Adrenal gland (tissue), 12 donors: Measurements from ENCODE around the gene CD247. TPM values are rescaled to one million over a fixed set of nuclear protein-coding genes. Genes with fewer than 3 reads are reported as not detected.
A peak's percentile ranks its signal among the peaks of the same experiment; 100 is the strongest.

Experiments used
- DNase-seq, 7 donors: peaks; one replicate each; pipeline ENCODE4 v3.0.0-alpha.2; 2019 to 2020
- H3K27ac ChIP-seq, 5 donors: fragments of 200-600 bp; sonication (generic) in 4 of 5; 1 replicate in 3 of 5; 2 replicates in 2 of 5; pipeline versions ENCODE4 v1.5.1 to v1.8.0; 2016 to 2020; ENCODE audit warnings: mild to moderate bottlenecking in 1 of 5
- H3K27me3 ChIP-seq: fragments of 200-600 bp; 2 replicates; pipeline ENCODE4 v1.8.0; 2021
- H3K36me3 ChIP-seq, 2 donors: fragments of 200-600 bp; replicated peaks in 1 of 2; 1 replicate in 1 of 2; 2 replicates in 1 of 2; pipeline versions ENCODE4 v1.5.1 to v1.8.0; 2018 to 2022
- H3K4me1 ChIP-seq, 2 donors: fragments of 200-600 bp; replicated peaks in 1 of 2; 1 replicate in 1 of 2; 2 replicates in 1 of 2; pipeline versions ENCODE4 v1.5.1 to v1.8.0; 2018 to 2021
- H3K4me3 ChIP-seq, 4 donors: fragments of 200-600 bp; sonication (generic) in 3 of 4; one replicate each; pipeline ENCODE4 v1.5.1; 2016 to 2018
- H3K9me3 ChIP-seq, 3 donors: fragments of 200-600 bp; sonication (generic) in 1 of 3; replicated peaks in 1 of 3; 1 replicate in 2 of 3; 2 replicates in 1 of 3; pipeline versions ENCODE4 v1.5.1 to v1.8.0; 2016 to 2021
- CTCF ChIP-seq, 6 experiments: fragments of 450-650 bp in 4 of 6; fragments of 200-600 bp in 2 of 6; sonication (generic) in 1 of 6; IDR thresholded peaks; 1 replicate in 5 of 6; 2 replicates in 1 of 6; pipeline versions ENCODE4 v1.5.1 to v1.8.0; 2016 to 2021; ENCODE audit warnings: antibody characterized with exemption in 6 of 6, mild to moderate bottlenecking in 2 of 6, moderate library complexity in 1 of 6
- POLR2A ChIP-seq, 2 donors: fragments of 450-650 bp; IDR thresholded peaks; one replicate each; pipeline ENCODE4 v1.6.1; 2017; ENCODE audit warnings: antibody characterized with exemption in 2 of 2, mild to moderate bottlenecking in 2 of 2, moderate library complexity in 1 of 2
- WGBS, 4 donors: extraction: QIAGEN DNeasy Blood & Tissue Kit in 2 of 4; methylation state at CpG; one replicate each; pipeline versions ENCODE4 v1.1.5 to v1.1.7; 2013 to 2017; 5-methylcytosine and 5-hydroxymethylcytosine counted together
- intact Hi-C, 2 donors: fragments of 100-400 bp; cut with DNase I; formaldehyde crosslinking; loops; one replicate each; pipeline versions ENCODE4 v1.14.1 to v1.15.0; 2022 to 2023
- polyA plus RNA-seq, 3 donors: library from polyadenylated mRNA; stranded (reverse); fragments of 200-250 nt in 2 of 3; fragments of 350-450 nt in 1 of 3; fragmentation: Illumina TruSeq in 1 of 3; extraction: RNeasy Lipid Tissue Mini Kit (QIAGEN cat#74804) in 1 of 3; gene quantifications; one replicate each; pipeline ENCODE4 v1.2.3, GENCODE V29; 2013 to 2014
- total RNA-seq, 9 donors: library from RNA; depleted of rRNA in 4 of 9; stranded (reverse); fragments of >200 nt in 4 of 9; fragments of 120-200 nt in 1 of 9; fragmentation: NEBNext Ultra II Directional in 1 of 9; extraction: Animal tissue kit (Norgen Biotek cat#: 25700) in 1 of 9; gene quantifications; one replicate each; pipeline versions ENCODE4 v1.1.0 to v1.2.4, GENCODE V29; 2013 to 2023
- donor health status: healthy with polysubstance abuse.
- donor health status: Bipolar disorder and iron deficiency.
- donor health status: DM: yes; HTN: yes; CAD: no.
- donor health status: DM: no; HTN: no; CAD: no.
- donor health status: DM: no; HTN: no; CAD: no.
- donor health status: DM: yes; HTN: yes; CAD: no.

CD247 gene
- total and polyA plus RNA-seq, 12 donors = 0.26 to 2.3 (median 1.2) TPM; not detected in 1

GRCh38 chr1:167428395-167428794 is 89.9 kb downstream of the CD247 start:
- TF ChIP-seq CTCF (IDR thresholded peaks at IDR 0.05) = no peak
- TF ChIP-seq POLR2A (IDR thresholded peaks at IDR 0.05) = no peak
- Histone ChIP-seq H3K27ac (peak overlapping the region in 1 of 5 donors; percentile 13), H3K4me3 (no peak overlapping the region), H3K27me3 (no peaks in the 10 kb centered on the region), H3K36me3 (no peaks in the 10 kb centered on the region), H3K9me3 (no peaks in the 10 kb centered on the region), H3K4me1 (peaks cover 9 to 21% of the 10 kb centered on the region in 2 donors)
- intact Hi-C loops = no loop called here
- DNase-seq = peak in 2 of 7 donors; percentile 39 to 42
- 48 to 63% (median 53%) methylated on average over 2 of the region's 2 CpGs for WGBS, 4 donors

DNA sequence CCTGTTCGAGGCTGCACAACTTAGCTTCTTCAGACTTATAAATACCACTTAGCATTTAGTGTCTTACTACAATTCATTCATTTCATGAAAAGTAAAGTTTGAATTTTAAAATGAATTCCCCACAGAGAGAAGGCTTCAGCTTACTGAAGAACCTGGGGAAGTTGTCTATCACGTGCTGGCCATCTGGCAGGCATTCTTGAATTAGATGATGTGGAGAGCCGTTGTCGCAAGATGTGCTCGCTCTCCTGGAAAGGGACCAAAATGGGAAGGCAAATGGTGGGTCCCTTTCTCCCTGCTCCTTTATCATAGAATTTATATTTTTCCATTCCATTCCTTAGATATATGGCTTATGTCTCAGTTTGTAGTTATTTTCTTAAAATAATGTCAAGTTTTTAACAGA is 90.5 kb downstream of the CD247 start:
- no peak overlapping the region for H3K27ac ChIP-seq
- WGBS, 4 donors = 78 to 90% (median 82%) methylated on average over 5 of the region's 5 CpGs
- intact Hi-C loops = no loop called here

GRCh38 chr1:167426716-167427115 is 91.6 kb downstream of the CD247 start:
- Histone ChIP-seq H3K4me3 (no peak overlapping the region), H3K27me3 (no peaks in the 10 kb centered on the region), H3K36me3 (no peaks in the 10 kb centered on the region), H3K27ac (no peak overlapping the region), H3K4me1 (peaks cover 9 to 21% of the 10 kb centered on the region in 2 donors), H3K9me3 (no peaks in the 10 kb centered on the region)
- 90 to 96% (median 94%) methylated on average over 4 of the region's 4 CpGs for WGBS, 4 donors
- no peak for DNase-seq
- TF ChIP-seq CTCF (IDR thresholded peaks at IDR 0.05) (no peak), POLR2A (IDR thresholded peaks at IDR 0.05) (no peak)
- intact Hi-C loops = no loop called here

More for the DNA sequence above, 90.5 kb downstream of the CD247 start:
- peaks cover 9 to 21% of the 10 kb centered on the region in 2 donors for H3K4me1 ChIP-seq
- no peaks in the 10 kb centered on the region for H3K27me3 ChIP-seq
- H3K4me3 ChIP-seq = no peak overlapping the region
- H3K36me3 ChIP-seq = no peaks in the 10 kb centered on the region
- DNase-seq = no peak
- H3K9me3 ChIP-seq = no peaks in the 10 kb centered on the region
- TF ChIP-seq CTCF (IDR thresholded peaks at IDR 0.05) = no peak
- TF ChIP-seq POLR2A (IDR thresholded peaks at IDR 0.05) = no peak

- H3K9me3 ChIP-seq = no peaks in the 10 kb centered on the region
- no peaks in the 10 kb centered on the region for H3K36me3 ChIP-seq
- DNase-seq = no peak
- no peak overlapping the region for H3K27ac ChIP-seq
- no peak for TF ChIP-seq CTCF (IDR thresholded peaks at IDR 0.05)
- TF ChIP-seq POLR2A (IDR thresholded peaks at IDR 0.05) = no peak
- H3K4me3 ChIP-seq = no peak overlapping the region
- intact Hi-C loops = no loop called here
- WGBS, 4 donors = 82 to 95% (median 92%) methylated on average over 7 of the region's 7 CpGs
- peaks cover 9 to 16% of the 10 kb centered on the region in 2 donors for H3K4me1 ChIP-seq
- no peaks in the 10 kb centered on the region for H3K27me3 ChIP-seq
Measured at GRCh38 chr1:167425482-167425881, 92.8 kb downstream of the CD247 start.
